HG02885 (cell line): Measurements from ENCODE around the gene TXNL4A.

Source experiments
- ATAC-seq: cut with Tn5 transposase; IDR thresholded peaks from one replicate; pipeline ENCODE4 v1.9.1; 2021; ENCODE audit warnings: mild to moderate bottlenecking; ENCODE audit not compliant: unreplicated experiment, poor library complexity

Gene TXNL4A

DNA sequence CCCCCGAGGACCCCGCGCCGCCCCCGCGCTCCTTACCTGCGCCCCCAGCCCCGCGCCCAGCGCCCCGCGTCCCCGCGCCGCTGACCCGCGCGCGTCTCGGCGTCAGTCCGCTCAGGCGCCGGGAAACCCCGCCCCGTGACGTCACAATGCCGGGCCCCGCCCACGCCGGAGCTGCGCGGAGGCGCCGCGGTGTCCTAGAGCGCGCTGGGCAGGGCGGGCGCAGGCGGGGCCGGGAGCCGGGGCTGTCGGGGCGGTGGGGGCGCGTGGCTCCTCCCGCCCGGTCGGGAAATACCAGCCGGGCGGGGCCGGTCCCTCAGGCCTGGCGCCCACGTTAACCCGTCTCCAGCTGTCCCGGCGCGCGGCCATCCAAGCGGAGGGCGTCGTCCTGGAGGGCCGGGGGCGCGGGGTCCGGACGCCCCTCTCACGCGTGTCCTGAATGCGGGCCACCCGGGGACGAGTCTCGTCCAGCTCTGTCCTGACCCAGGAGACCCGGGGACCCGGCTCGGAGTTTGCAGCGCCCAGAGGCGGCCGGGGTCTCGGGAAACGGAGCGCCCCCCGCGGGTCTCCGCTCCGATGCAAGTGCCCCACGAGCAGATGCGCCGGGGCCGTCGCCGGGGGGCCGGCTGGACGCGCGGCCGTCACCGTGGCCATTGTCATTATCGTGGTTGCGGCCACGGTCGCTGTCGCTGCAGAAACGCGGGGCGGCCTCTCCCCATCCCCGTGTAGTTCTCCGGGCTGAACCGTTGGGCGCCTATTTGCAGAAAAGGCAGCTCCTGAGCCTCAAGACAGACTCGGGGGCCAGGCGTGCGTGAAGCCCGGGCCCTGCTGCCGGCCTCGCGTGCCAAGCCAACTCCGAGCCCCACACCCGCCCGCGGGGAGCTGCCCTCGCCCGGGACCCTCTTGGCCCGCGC is 36.6 kb downstream of the TXNL4A start, which contains the start of gene SLC66A2:
Gene SLC66A2, minus strand, starts transcription at position 109 of the 911 bp plus-strand sequence. CDS start 727 bp downstream, outside the sequence.
- peak; percentile 86 for ATAC-seq

DNA sequence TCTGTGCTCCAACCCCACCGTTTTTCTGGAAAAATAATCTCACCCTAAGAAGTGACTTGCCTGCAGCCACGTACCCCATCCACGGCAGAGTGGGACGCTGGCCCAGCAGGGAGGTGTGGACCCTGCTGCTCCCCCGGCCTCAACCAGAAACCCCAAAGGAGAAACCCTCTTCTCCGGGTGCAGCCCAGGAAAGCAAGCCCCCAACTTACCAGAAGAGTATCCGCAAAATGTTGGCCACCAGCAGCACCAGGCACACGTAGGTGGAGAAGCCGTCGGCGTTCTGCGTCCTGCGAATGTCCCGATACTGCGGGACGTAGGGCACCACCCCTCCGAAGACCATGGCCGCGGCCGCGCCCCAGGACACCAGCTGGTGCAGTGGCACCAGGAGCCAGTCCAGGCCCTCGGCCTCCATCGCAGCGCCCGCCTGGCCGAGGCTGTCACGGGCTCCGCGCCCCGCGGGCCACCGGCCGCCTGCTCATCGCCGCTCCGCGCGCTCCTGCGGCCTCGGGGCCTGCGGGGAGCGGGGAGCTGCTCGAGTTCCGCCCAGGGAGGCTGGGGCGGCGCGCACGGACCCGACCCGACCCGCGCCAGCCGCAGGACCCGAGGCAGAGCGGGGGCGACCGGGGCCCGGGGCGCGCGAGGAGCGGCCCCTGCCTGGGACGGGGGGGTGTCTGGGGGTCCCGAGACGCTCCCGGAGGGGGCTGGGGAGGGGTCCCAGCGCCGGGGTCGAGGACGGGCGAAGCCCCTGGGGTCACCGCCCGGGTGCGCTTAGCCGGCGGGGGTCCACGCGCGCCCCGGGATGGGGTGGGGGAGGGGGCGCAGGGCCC is 37.6 kb downstream of the TXNL4A start:
- peak; percentile 27 for ATAC-seq

DNA sequence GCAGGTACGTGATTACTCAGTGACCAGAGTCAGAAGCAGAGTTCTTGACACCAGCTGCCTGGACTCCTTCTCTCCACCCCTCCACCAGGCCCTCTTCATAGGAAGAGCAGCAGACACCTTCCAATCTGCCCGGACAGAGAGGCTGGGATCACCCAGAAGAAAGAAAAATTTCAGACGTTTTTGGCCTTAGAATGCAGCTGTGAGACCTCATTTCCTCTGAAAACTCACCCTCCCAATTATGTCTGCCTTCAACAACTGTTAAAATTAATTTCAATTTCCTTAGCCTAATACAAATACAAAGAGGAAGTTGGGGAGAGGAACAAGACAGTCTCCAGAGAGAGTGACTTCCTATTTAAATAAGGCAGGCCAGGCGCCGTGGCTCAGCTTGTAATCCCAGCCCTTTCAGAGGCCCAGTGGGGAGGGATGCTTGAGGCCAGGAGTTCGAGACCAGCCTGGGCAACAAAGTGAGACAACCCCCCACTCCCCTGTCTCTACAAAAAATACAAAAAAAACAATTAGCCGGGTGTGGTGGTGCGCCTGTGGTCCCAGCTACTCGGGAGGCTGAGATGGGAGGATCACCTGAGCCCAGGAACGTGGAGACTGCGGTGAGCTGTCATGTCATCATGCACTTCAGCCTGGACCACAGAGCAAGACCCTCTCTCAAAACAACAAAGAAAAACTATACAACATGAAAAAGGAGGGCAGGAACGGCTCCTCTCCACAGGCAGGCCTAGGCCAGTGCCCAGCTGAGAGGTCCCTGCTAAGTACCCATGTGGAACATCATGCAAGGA is 38.5 kb downstream of the TXNL4A start:
- no peak for ATAC-seq

DNA sequence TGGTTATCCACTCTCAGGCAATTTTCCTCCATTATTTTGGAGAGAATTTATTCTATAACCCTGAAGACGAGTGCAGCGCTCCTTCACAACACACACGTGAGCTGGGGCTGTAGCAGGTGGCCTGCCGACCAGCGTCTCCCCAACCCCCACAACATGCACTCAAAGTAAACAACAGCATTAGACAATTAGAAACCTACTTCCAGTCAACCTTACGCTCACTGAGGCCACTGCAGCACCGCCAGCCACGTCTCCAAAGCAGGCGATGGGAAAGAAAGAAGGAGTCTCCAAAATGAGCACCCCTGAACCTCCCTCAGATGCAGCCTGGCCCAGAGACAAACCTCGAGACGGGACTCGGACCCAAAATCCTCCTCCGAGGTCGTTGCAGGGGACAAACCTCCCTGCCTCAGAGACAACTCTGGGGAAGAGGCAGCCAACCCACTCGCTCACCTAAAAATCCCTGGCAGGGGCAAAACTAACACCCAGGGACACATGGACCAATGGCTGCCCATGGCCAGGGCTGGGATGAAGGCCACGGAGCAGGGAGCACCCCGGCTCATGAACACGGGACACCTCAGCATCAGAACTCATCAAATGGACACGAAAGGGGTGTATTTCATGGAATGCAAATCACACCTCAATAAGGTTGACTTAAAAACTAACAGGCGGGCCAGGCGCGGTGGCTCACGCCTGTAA is 39.5 kb downstream of the TXNL4A start:
- ATAC-seq: no peak

DNA sequence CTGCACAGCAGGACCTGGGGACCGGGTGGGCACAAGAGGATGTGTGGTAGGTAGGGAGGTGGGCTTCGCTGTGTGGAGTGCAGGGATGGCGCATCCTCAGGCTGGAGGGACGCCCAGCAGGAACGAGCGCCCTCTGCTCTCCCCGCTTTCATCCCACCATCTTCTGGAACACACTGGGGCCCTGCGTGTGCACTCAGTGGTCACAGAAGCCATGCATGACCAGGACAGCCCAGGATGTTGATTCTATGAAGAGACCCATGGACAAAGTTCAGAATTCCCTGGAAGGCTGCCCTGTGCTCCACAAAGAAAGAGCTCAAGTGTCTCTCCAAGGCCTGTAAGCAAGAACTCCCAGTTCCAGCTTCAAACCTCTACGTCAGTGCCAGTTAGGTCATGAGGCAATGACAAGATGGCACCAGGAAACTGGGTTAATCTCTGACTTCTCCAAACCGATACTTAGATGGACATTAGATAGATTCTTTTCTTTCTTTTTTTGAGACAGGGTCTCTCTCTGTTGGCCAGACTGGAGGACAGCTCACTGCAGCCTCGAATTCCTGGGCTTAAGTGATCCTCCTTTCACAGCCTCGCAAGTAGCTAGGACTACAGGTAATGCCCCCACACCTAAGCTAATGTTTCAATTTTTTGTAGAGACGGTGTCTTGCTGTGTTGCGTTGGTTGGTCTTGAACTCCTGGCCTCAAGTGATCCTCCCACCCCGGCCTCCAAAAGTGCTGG is 40.3 kb downstream of the TXNL4A start:
- no peak for ATAC-seq

DNA sequence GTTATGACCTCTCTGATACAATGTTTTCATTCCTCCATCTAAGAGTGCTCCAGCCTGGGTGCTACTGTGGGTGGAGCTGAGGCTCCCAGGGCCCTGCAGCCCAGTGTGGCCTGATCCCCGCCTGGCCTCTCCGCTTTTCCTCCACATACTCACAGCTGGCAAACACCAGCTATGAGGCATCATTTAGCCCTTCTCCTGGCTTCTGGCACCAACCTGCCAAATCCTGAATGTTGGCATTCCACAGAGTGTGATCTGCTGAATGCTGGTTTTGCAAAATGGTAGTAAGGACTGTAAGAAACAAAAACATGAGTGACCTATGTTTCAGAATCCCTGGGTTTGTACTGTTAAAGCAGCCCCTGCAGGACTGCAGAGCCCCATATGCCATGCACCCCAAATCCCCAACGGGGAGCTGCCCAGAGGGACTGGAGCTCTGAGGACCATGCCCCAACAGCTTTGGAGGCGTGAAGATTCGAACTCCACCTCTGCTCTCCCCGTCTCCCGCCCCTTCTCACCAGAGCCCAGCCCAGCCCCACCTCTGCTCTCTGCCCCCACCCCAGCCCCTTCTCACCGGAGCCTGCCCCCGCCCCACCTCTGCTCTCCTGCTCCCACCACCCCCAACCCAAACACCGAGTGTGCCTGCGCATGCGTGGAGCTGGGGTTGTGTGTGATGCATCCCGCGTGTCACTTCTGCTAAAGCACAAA is 41.2 kb downstream of the TXNL4A start:
- no peak for ATAC-seq

DNA sequence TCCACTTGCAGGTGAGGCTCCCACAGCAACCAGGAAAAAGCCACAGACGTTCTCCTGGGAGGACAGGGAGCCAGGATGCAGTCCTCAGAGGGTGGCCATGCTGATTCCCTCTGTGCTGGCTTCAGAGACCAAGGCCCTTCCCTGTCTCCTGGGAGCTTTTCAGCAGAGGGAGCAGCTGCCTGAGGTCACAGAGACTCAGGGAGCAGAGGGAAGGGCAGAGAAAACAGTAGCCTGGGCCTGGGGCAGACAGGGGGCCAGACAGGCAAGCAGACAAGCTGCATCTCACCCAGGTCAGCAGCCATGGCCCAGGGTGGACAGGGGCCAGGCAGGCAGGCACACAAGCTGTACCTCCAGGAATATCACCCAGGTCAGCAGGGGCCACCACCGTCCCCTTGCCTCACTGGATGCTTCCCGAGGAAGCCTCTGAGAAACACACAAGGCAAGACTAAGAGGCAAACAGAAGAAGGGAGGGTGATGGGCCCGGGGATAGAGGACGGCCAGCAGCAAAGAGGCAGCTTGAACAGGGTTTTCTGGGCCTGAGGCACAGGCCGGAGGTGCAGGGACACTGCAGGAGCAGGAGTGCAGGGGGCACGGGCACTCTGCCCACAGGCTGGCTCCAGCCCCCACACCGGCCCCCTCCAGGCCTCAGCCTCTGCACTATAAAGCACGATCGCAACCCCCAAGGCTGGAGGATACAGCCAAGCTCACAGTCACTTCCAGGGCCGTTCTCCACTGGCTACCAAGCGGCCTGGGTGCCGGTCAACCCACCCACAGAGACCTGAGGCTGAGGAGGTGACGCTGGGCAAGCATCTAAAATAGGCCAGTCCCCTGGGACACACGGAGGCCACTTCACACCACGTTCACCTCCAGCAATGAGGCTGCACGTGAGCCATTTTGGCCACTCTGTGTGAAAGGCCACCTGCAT is 43.0 kb downstream of the TXNL4A start:
- ATAC-seq: no peak

DNA sequence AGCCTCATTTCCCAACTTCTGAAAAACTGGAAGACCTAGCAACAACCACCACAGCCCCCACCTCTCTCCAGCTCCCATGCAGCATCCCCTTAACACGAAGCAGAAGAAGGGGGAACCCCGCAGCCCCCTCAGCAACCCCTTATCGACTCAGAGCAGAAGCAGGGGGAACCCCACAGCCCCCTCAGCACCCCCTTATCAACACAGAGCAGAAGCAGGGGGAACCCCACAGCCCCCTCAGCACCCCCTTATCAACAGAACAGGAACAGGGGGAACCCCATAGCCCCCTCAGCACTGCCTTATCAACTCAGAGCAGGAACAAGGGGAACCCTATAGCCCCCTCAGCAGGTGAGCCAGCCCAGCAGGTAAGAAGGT is 43.6 kb downstream of the TXNL4A start:
- peak; percentile 24 for ATAC-seq

DNA sequence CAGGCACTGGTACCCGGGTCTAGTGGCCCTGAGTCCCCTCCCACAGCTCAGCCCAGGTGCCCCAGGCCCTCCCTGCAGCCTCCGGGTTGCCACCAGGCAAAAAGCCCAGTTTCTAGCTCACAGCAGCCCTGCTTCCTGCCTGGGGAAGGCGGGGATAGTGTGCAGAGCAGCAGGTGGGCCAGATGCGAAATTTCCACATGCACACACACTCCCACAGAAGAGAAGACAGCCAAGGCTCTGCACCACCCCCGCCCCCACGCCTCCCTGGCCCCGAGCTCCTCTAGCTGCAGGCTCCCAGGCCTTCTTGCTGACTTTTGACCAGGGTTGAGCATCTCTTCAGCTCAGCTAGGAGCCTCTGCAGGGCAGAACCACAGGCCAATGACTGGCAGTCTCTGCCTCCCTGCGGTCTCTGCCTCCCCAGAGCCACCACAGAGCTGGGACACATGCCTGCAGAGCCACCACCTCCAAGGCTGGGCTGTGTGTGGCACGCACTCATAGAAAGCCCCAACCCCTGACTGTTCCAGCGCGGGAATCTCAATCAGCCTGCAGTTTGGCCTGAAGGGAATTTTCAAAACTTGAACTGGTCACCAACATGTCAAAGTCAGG is 44.1 kb downstream of the TXNL4A start:
- peak; percentile 59 for ATAC-seq

DNA sequence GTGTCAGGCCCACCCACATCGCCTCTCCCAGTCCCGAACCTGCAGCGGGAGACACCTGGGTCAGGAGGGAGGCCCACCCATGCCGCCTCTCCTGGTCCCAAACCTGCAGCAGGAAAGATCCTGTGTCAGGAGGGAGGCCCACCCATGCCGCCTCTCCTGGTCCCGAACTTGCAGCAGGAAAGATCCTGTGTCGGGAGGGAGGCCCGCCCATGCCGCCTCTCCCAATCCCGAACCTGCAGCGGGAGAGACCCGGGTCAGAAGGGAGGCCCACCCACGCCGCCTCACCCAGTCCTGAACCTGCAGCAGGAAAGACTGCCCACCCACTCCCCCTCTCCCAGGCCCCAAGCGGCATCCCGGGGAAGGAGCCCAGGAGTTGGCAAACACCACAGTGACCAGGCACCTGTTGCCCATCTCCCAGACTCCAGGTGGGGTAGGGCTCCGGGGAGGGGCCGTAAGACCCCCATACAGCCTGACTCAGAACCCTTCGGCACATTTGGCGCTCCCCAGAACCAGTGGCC is 44.7 kb downstream of the TXNL4A start:
- ATAC-seq: no peak

DNA sequence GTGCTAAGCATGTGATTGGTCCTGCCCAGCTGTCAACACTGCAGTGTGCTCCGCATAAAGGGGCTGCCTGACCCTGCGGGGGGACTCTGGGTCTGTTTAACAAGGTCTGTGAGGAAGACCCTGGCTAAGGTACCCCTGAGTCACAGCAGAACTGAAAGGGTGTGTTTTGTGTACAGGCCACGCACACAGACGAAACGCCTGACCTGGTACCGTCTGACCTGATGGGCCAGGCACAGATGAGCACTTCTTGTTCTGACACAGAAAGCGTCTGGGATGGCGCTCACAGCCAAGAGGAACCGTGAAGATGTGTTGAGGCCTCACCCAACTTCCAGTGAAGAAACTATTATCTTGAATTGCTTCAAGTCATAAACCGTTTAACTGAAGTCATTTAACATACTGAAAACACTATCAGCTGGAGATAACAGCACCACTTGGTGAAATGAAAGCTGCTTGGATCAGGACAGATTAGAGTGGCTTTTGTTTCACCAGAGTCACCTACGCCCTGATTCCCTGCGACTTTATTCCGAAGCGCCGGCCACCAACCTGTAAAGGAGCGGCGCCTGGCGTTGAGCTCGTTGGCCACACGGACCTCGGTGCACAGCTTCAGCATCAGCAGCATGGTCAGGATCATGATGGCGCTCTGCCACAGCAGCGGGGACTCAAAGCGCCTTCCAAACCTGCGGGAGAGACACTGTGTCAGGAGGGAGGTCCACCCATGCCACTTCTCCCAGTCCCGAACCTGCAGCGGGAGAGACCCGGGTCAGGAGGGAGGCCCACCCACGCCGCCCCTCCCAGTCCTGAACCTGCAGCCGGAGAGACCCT is 45.4 kb downstream of the TXNL4A start:
- no peak for ATAC-seq

DNA sequence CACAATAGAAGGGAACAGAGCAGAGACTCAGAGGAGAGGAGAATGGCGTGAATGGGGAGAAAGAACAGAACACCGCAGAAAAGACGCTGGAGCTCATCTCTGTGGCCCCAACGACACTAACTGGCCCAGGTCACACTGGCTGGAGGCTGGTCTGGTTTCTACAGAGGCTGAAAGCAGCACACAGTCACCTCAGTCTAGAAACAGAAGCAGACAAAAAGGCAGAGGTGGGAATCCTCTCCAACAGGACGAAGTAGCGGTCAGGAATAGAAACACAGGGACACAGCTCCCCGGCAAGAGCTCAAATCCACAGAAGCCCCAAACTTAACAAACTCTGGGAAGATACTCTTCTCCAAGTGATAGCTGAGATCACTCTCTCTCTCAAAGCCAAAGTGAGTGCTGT is 46.2 kb downstream of the TXNL4A start:
- ATAC-seq: no peak

DNA sequence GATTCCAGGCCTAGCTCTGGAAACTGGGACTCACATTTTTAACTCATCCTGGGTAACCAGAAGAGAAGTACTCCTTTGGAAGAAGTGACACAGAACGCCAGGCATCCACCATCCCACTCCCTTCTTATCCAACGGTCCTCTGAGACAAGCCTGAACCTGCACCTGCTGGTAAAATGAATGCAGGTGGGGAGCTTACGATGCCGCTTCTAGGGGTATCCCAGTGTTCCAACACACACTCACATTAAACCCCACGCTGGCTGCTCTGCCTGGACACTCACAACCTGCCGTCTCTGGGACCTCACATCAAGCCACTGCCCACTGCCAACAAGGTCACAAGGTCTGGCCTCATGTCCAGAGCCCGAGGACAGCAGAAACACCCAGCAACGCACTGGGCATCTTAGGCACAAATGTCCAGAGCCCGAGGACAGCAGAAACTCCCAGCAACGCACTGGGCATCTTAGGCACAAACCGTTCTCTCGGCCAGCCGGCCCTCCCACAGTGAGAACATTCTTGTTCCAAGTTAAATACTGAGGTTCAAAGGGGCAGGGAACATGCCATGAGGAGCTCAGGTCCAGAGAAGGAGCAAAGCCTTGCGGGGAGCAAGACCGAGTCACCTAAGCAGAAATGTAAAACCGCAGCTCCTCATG is 46.8 kb downstream of the TXNL4A start:
- ATAC-seq: no peak

DNA sequence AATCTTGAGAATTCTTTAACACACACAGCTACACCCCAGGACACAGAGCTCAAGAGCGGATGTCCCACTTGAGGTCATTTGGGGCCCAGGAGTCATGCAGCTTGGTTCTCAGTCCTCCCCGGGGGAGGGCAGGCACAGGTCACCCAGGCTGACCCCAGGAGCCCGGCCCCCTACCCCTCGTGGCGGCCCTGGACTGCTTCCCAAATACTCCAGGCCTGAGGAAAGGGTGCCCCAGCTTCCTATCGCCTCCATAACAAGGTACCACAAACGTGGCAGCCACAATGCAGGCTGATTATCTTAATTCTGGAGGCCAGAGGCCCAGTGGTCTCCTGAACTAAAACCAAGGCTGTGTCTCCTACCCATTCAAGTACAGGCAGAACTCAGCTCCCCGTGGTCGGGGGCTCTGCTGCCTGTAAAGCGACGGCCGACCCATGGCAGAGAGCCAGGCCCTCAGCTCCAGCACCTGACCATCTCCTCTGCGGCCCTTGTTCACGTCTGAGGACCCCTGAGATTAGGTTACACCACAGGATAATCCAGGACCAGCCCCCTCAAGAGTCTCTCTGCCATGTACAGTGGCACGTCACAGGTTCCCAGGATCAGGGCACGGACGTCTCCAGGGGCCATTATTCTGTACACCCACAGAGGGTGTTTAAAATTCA is 47.4 kb downstream of the TXNL4A start:
- no peak for ATAC-seq

DNA sequence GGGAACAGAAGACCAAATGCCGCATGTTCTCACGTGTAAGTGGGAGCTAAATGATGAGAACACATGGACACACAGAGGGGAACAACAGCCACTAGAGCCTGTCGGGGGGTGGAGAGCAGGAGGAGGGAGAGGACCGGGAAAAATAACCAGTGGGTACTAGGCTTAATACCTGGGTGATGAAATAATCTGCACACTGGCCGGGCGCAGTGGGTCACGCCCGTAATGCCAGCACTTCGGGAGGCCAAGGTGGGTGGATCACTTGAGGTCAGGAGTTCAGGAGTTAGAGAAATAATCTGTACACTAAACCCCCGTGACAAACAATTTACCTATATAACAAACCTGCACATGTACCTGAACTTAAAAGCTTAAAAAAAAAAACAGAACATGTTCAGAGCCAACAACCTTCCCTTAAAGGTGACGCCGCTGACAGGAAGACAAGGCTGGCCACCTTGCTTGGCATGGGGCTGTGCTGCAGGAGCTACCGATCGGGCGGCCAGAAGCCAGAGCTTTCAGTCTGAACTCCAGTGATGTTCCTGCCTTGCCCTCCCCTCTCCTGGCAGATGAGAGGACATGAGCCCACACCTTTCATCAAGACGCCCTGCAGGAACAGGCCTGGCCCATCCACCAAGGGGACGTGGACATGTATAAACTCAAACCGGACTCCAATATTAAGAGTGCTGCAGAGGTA is 48.1 kb downstream of the TXNL4A start:
- no peak for ATAC-seq
